SK-N-SH treated with all-trans-retinoic acid at 6 μM for 48 hours (cell line): Measurements from ENCODE around the gene THRAP3.
A peak's percentile ranks its signal among the peaks of the same experiment; 100 is the strongest.

ENCODE experiments used
- ATAC-seq: fragments of 200-7000 bp; cut with Tn5 transposase; 3 replicates; pipeline ENCODE4 v1.9.1; 2020; ENCODE audit warnings: mild to moderate bottlenecking, moderate library complexity
- ARNTL ChIP-seq: fragments of 450-650 bp; formaldehyde crosslinking; IDR thresholded peaks from 2 replicates; pipeline ENCODE4 v1.5.0; 2020; ENCODE audit warnings: low read depth, mild to moderate bottlenecking, moderate library complexity, borderline replicate concordance
- BACH2 ChIP-seq: fragments of 250-450 bp; sonication (Bioruptor Pico); IDR thresholded peaks from 2 replicates; pipeline ENCODE4 v1.9.0; 2021; ENCODE audit warnings: mild to moderate bottlenecking, borderline replicate concordance
- CSDC2 ChIP-seq: fragments of 250-450 bp; sonication (Bioruptor Pico); IDR thresholded peaks from 2 replicates; pipeline ENCODE4 v1.5.0; 2020; ENCODE audit warnings: mild to moderate bottlenecking, moderate library complexity
- ESRRG ChIP-seq: fragments of 250-450 bp; sonication (Bioruptor Pico); IDR thresholded peaks from 2 replicates; pipeline ENCODE4 v1.6.1; 2021; ENCODE audit warnings: mild to moderate bottlenecking
- GLIS3 ChIP-seq: fragments of 250-450 bp; sonication (Bioruptor Pico); IDR thresholded peaks from 2 replicates; pipeline ENCODE4 v1.5.0; 2020; ENCODE audit warnings: mild to moderate bottlenecking, moderate library complexity
- ISL1 ChIP-seq: fragments of 250-450 bp; sonication (Bioruptor Pico); IDR thresholded peaks from 2 replicates; pipeline ENCODE4 v2.1.2; 2022; ENCODE audit warnings: mild to moderate bottlenecking, moderate library complexity
- OSR1 ChIP-seq: fragments of 250-450 bp; sonication (Bioruptor Pico); IDR thresholded peaks from 2 replicates; pipeline ENCODE4 v1.8.0; 2022; ENCODE audit warnings: moderate library complexity, mild to moderate bottlenecking, inconsistent platforms
- PPARA ChIP-seq: fragments of 250-450 bp; sonication (Bioruptor Pico); IDR thresholded peaks from 2 replicates; pipeline ENCODE4 v1.5.0; 2020; ENCODE audit warnings: mild to moderate bottlenecking, borderline replicate concordance
- RARB ChIP-seq: fragments of 250-450 bp; sonication (Bioruptor Pico); IDR thresholded peaks from 2 replicates; pipeline ENCODE4 v1.8.0; 2021; ENCODE audit warnings: mild to moderate bottlenecking, moderate library complexity
- SNAI2 ChIP-seq: fragments of 250-450 bp; sonication (Bioruptor Pico); IDR thresholded peaks from 2 replicates; pipeline ENCODE4 v1.5.0; 2020; ENCODE audit warnings: mild to moderate bottlenecking, moderate library complexity
- TCF4 ChIP-seq: fragments of 250-450 bp; sonication (Bioruptor Pico); IDR thresholded peaks from 2 replicates; pipeline ENCODE4 v1.8.0; 2021; ENCODE audit warnings: mild to moderate bottlenecking, moderate library complexity, borderline replicate concordance
- ZC3H10 ChIP-seq: fragments of 250-450 bp; sonication (Bioruptor Pico); IDR thresholded peaks from 2 replicates; pipeline ENCODE4 v1.5.1; 2021; ENCODE audit warnings: mild to moderate bottlenecking, moderate library complexity
- ZFP3 ChIP-seq: fragments of 250-450 bp; sonication (Bioruptor Pico); IDR thresholded peaks from 2 replicates; pipeline ENCODE4 v1.5.0; 2020; ENCODE audit warnings: mild to moderate bottlenecking, moderate library complexity
- ZFP30 ChIP-seq: fragments of 450-650 bp; formaldehyde crosslinking; IDR thresholded peaks from 2 replicates; pipeline ENCODE4 v1.5.0; 2022; ENCODE audit warnings: mild to moderate bottlenecking, moderate library complexity
- ZNF565 ChIP-seq: fragments of 450-650 bp; formaldehyde crosslinking; conservative IDR thresholded peaks from 2 replicates; pipeline ENCODE4 v1.5.0; 2020; ENCODE audit warnings: low read depth, mild to moderate bottlenecking, moderate library complexity
- ZNF70 ChIP-seq: fragments of 450-650 bp; formaldehyde crosslinking; IDR thresholded peaks from 2 replicates; pipeline ENCODE4 v1.5.0; 2020; ENCODE audit warnings: mild to moderate bottlenecking, moderate library complexity
- TF ChIP-seq, protein P1 (sequence below): fragments of 250-450 bp; sonication (Bioruptor Pico); IDR thresholded peaks from 2 replicates; pipeline ENCODE4 v1.5.0; 2020; ENCODE audit warnings: mild to moderate bottlenecking, moderate library complexity
- TF ChIP-seq, protein P2 (sequence below): fragments of 250-450 bp; sonication (Bioruptor Pico); IDR thresholded peaks from 2 replicates; pipeline ENCODE4 v1.5.1; 2021; ENCODE audit warnings: mild to moderate bottlenecking, moderate library complexity
- TF ChIP-seq, protein P3 (sequence below): fragments of 250-450 bp; sonication (Bioruptor Pico); IDR thresholded peaks from 2 replicates; pipeline ENCODE4 v1.5.1; 2020; ENCODE audit warnings: low read depth, mild to moderate bottlenecking, moderate library complexity
- TF ChIP-seq, protein P4 (sequence below): fragments of 250-450 bp; sonication (Bioruptor Pico); IDR thresholded peaks from 2 replicates; pipeline ENCODE4 v1.8.0; 2021; ENCODE audit warnings: low read depth, mild to moderate bottlenecking, moderate library complexity, borderline replicate concordance

THRAP3 gene

DNA sequence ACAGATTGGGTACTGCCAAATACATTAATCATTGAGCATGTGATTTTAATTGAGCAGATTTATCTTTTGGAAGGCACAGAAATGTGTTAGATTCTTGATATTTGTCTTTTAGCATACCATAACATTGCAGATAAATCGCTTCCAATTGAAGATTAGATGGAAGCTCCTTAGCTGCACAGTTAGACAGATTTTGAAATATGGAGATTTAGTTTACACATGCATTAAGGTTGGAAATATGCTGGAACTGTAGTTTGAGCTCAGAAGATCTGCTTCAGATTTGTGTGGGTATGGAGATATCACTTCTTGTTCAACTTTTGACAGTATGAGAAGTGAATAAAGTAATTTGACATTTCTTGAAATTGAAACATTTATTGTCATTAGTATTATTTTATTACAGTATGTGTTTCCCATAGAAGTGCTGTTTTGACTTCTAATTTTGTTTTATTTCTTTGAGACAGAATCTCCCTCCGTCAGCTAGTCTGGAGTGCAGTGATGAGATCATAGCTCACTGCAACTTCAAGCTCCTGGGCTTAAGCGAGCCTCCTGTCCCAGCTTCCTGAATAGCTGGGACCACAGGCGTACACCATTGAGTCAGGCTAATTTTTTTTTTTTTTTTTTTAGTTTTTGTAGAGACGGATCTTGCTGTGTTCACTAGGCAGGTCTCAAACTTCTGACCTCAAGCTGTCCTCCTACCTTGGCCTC is 29.1 kb downstream of the THRAP3 start:
- ATAC-seq: peak; percentile 46
- TF ChIP-seq GLIS3 (no peak), ESRRG (CRISPR knock-in tag) (no peak), RARB (CRISPR knock-in tag) (no peak), TCF4 (no peak), ZNF565 (CRISPR knock-in tag) (no peak)
- TF ChIP-seq, protein P1, sequence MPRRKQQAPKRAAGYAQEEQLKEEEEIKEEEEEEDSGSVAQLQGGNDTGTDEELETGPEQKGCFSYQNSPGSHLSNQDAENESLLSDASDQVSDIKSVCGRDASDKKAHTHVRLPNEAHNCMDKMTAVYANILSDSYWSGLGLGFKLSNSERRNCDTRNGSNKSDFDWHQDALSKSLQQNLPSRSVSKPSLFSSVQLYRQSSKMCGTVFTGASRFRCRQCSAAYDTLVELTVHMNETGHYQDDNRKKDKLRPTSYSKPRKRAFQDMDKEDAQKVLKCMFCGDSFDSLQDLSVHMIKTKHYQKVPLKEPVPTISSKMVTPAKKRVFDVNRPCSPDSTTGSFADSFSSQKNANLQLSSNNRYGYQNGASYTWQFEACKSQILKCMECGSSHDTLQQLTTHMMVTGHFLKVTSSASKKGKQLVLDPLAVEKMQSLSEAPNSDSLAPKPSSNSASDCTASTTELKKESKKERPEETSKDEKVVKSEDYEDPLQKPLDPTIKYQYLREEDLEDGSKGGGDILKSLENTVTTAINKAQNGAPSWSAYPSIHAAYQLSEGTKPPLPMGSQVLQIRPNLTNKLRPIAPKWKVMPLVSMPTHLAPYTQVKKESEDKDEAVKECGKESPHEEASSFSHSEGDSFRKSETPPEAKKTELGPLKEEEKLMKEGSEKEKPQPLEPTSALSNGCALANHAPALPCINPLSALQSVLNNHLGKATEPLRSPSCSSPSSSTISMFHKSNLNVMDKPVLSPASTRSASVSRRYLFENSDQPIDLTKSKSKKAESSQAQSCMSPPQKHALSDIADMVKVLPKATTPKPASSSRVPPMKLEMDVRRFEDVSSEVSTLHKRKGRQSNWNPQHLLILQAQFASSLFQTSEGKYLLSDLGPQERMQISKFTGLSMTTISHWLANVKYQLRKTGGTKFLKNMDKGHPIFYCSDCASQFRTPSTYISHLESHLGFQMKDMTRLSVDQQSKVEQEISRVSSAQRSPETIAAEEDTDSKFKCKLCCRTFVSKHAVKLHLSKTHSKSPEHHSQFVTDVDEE: no peak

DNA sequence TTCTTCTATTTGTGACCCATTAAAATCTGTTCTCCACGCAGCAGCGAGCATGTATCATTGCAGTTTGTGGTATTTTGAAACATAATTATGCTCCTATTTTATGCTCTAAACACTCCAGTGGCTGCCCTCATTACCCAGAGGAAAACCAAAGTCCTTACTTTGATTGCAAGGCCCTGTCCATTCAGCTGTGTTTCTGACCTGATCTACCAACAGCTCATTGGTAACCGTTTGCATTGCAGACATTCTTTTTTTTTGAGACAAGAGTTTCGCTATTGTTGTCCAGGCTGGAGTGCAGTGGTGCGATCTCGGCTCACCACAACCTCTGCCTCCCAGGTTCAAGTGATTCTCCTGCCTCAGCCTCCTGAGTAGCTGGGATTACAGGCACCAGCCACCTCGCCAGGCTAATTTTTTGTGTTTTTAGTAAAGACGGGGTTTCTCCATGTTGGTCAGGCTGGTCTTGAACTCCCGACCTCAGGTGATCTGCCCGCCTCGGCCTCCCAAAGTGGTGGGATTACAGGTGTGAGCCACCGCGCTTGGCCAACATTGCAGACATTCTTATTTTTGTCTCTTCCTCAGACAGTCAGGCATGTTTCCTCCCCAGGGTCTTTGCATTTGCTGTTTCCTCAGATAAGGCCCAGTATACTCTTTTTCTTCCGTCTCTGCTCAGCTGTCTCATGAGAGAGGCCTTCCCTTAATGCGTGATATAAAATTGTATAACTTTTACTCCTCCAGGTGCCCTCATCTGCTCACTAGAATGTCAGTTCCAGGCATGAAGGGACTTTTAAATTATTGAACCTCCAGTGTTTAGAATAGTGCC is 32.5 kb downstream of the THRAP3 start:
- TF ChIP-seq BACH2 (CRISPR knock-in tag): no peak
- no peak for TF ChIP-seq ZNF70 (CRISPR knock-in tag)
- no peak for TF ChIP-seq ZFP3 (CRISPR knock-in tag)
- TF ChIP-seq ISL1: no peak
- no peak for TF ChIP-seq RARB (CRISPR knock-in tag)
- TF ChIP-seq ZNF565 (CRISPR knock-in tag): no peak
- TF ChIP-seq CSDC2 (CRISPR knock-in tag): no peak
- TF ChIP-seq SNAI2 (CRISPR knock-in tag): no peak
- TF ChIP-seq, protein P2, sequence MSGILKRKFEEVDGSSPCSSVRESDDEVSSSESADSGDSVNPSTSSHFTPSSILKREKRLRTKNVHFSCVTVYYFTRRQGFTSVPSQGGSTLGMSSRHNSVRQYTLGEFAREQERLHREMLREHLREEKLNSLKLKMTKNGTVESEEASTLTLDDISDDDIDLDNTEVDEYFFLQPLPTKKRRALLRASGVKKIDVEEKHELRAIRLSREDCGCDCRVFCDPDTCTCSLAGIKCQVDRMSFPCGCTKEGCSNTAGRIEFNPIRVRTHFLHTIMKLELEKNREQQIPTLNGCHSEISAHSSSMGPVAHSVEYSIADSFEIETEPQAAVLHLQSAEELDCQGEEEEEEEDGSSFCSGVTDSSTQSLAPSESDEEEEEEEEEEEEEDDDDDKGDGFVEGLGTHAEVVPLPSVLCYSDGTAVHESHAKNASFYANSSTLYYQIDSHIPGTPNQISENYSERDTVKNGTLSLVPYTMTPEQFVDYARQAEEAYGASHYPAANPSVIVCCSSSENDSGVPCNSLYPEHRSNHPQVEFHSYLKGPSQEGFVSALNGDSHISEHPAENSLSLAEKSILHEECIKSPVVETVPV (CRISPR knock-in tag): no peak
- no peak for TF ChIP-seq ZFP30 (CRISPR knock-in tag)
- TF ChIP-seq, protein P3, sequence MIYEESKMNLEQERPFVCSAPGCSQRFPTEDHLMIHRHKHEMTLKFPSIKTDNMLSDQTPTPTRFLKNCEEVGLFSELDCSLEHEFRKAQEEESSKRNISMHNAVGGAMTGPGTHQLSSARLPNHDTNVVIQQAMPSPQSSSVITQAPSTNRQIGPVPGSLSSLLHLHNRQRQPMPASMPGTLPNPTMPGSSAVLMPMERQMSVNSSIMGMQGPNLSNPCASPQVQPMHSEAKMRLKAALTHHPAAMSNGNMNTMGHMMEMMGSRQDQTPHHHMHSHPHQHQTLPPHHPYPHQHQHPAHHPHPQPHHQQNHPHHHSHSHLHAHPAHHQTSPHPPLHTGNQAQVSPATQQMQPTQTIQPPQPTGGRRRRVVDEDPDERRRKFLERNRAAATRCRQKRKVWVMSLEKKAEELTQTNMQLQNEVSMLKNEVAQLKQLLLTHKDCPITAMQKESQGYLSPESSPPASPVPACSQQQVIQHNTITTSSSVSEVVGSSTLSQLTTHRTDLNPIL (CRISPR knock-in tag): no peak
- no peak for ATAC-seq

DNA sequence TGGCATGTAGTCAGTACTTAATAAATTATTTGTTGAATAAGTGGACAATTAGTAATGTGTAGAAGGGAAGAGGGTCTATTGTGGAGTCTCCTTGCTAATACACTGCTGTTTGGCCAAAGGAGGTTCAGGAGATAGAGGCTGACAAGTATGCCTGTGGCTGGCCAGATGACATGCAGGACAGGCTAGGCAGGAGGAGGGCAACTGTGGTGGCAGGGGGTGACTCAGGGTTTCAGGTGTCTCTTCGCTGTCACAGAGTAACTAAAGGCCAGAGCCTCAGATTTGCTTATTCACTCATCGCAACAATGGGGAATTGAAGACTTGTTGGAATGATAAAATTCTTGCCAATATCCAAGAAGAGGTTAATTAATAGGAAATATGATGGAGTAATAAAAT is 33.1 kb downstream of the THRAP3 start:
- peak; percentile 34; the same call in 2 of the 3 replicates for ATAC-seq
- no peak for TF ChIP-seq TCF4
- no peak for TF ChIP-seq GLIS3
- TF ChIP-seq ISL1: no peak
- no peak for TF ChIP-seq ZNF70 (CRISPR knock-in tag)
- no peak for TF ChIP-seq CSDC2 (CRISPR knock-in tag)
- no peak for TF ChIP-seq ARNTL (CRISPR knock-in tag)
- no peak for TF ChIP-seq ZC3H10 (CRISPR knock-in tag)
- TF ChIP-seq ZFP30 (CRISPR knock-in tag): no peak
- TF ChIP-seq, protein P4, sequence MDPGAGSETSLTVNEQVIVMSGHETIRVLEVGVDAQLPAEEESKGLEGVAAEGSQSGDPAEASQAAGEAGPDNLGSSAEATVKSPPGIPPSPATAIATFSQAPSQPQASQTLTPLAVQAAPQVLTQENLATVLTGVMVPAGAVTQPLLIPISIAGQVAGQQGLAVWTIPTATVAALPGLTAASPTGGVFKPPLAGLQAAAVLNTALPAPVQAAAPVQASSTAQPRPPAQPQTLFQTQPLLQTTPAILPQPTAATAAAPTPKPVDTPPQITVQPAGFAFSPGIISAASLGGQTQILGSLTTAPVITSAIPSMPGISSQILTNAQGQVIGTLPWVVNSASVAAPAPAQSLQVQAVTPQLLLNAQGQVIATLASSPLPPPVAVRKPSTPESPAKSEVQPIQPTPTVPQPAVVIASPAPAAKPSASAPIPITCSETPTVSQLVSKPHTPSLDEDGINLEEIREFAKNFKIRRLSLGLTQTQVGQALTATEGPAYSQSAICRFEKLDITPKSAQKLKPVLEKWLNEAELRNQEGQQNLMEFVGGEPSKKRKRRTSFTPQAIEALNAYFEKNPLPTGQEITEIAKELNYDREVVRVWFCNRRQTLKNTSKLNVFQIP (CRISPR knock-in tag): no peak
- no peak for TF ChIP-seq BACH2 (CRISPR knock-in tag)
- TF ChIP-seq ESRRG (CRISPR knock-in tag): no peak
- no peak for TF ChIP-seq PPARA (CRISPR knock-in tag)
- TF ChIP-seq, protein P3 (CRISPR knock-in tag): no peak
- no peak for TF ChIP-seq OSR1 (CRISPR knock-in tag)
- TF ChIP-seq, protein P1: no peak
- TF ChIP-seq, protein P2 (CRISPR knock-in tag): no peak
